Measurements from ENCODE around the gene DDTL. TPM values are rescaled to one million over a fixed set of nuclear protein-coding genes. Genes with fewer than 3 reads are reported as not detected.
"Not testable (repeated sequence)": the region's sequence is repeated elsewhere in the genome, so short reads cannot be mapped to it uniquely, and the experiment has no call there.

Gene DDTL
- total and polyA plus RNA-seq, 2 donors (not counting 3 experiments of a cell fraction or from before 2014, with no cell fraction given): 0.57 to 2.7 TPM

DNA sequence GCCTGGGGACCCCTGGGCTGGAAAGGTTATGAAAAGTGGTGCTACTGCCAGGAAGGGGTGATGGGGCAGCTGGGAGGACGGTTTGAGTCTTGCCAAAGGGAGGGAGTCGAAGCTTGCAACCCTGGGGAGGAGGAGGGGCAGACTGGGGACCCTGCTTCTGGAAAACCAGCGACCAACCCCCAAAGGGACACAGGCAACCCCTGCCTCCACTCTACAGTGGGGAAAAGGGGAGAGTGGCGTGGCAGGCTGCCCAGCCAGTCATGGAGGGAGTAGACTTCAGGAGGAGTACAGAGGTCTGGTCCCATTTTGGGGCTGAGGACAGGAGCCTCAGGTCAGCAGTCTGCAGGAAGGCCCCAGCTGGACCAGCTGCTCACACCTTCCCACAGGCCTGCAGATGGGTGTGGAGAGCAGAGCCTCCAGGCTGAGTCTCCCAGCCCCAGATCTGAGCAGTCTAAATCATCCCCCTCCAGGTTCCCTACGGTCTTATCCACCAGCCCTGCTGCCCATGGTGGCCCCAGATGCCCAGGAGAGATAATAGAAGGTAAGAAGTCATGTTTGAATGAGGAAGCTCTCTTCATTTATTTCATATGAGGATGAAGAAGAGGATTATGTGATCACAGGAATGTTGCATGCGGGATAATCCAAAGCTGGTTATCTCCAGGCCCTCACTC, 4.3 kb downstream of the DDTL start:
- no peak for FAIRE-seq
- no peak overlapping the region for H3K4me3 ChIP-seq (replicated peaks in 1 of 3; ENCODE audit: insufficient read depth in 1 of 3, low read depth in 1 of 3, low read length in 3 of 3)
- no peak for TF ChIP-seq GATA2 (IDR thresholded peaks at IDR 0.05; ENCODE audit: insufficient read depth, insufficient read length, low read depth, low read length)
- TF ChIP-seq JUN (IDR thresholded peaks at IDR 0.05; ENCODE audit: borderline replicate concordance, insufficient read depth, insufficient read length, low read depth): no peak
- no peak for TF ChIP-seq MYC (IDR thresholded peaks at IDR 0.05; ENCODE audit: low read depth, low read length)
- no peak for TF ChIP-seq FOS (IDR thresholded peaks at IDR 0.05; ENCODE audit: borderline replicate concordance, insufficient read depth, low read length)
- TF ChIP-seq CTCF (IDR thresholded peaks at IDR 0.05; ENCODE audit: extremely low read depth in 1 of 2, insufficient read depth in 1 of 2, low read depth in 1 of 2, low read length in 2 of 2): no peak
- TF ChIP-seq MAX (IDR thresholded peaks at IDR 0.05; ENCODE audit: insufficient read depth, insufficient read length): no peak
- no peak for TF ChIP-seq EZH2 (IDR thresholded peaks at IDR 0.05; ENCODE audit: borderline replicate concordance, low read depth, low read length, severe bottlenecking)
- BruUV-seq (replicated peaks): no TSS peak
- H3K79me2 ChIP-seq (ENCODE audit: control insufficient read depth, insufficient read depth, low read length): peaks cover 13% of the 10 kb centered on the region
- H3K27ac ChIP-seq (ENCODE audit: insufficient read depth, low read depth, low read length): no peak overlapping the region
- no peaks in the 10 kb centered on the region for H4K20me1 ChIP-seq (replicated peaks; ENCODE audit: control insufficient read depth, extremely low read depth, insufficient read depth, low read length)
- H3K9me1 ChIP-seq (replicated peaks; ENCODE audit: control insufficient read depth, extremely low read depth, insufficient read depth, low read length): no peaks in the 10 kb centered on the region
- no peaks in the 10 kb centered on the region for H3K9me3 ChIP-seq (replicated peaks; ENCODE audit: control insufficient read depth, insufficient read depth, low read length)
- no peak overlapping the region for H3K9ac ChIP-seq (replicated peaks; ENCODE audit: extremely low read depth, insufficient read depth, low read length)
- ChIA-PET POLR2A (no interaction called here), CTCF (interaction anchor here (0.6 to 1.2 kb wide), 2 partner anchors 41 to 44 kb away, joined by 3 to 4 read pairs; no protein-coding TSS in a partner anchor)
- H3K36me3 ChIP-seq (ENCODE audit: control insufficient read depth in 2 of 2, extremely low read depth in 1 of 2, insufficient read depth in 2 of 2, low read length in 2 of 2): peaks cover 2 to 16% of the 10 kb centered on the region in 2 experiments
- no peak for DNase-seq (ENCODE audit: low read depth, low spot score)
- no peaks in the 10 kb centered on the region for H3K27me3 ChIP-seq (ENCODE audit: control insufficient read depth in 2 of 2, insufficient read depth in 2 of 2, low read length in 2 of 2)
- H3K4me1 ChIP-seq (ENCODE audit: control insufficient read depth, extremely low read depth, insufficient read depth, low read length): no peaks in the 10 kb centered on the region
- H3K4me2 ChIP-seq (ENCODE audit: insufficient read depth, low read length): no peak overlapping the region
- intact Hi-C loops (cut with micrococcal nuclease): no loop called here
- H2AFZ ChIP-seq (ENCODE audit: low read depth, low read length): no peak overlapping the region
- dilution Hi-C loops (cut with MboI; ENCODE audit: extremely low pct_ligation_motif_present, low sequenced_read_pairs): no loop called here

DNA sequence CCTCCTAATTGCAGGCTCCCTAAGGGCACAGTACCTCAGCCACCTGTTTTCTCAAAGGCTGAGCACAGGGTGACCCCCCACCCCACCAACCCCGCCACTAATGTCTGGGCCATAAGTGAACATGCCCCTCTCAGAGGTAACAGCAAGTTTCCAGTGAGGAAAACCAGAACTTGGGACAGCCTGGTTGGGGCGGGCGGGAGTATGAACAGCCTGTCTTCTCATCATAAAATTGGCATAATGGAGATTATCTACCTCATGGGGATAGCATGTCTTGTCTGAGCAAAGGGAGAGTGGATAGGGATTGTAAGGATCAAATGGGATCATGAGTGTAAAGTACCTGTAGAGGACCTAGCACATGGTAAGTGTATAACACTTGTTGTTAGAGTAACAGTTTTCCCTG, 5.2 kb downstream of the DDTL start:
- CTCF ChIA-PET; FAIRE-seq; H3K27me3 ChIP-seq (ENCODE audit: control insufficient read depth in 2 of 2, insufficient read depth in 2 of 2, low read length in 2 of 2); DNase-seq (ENCODE audit: low read depth, low spot score); dilution Hi-C loops (cut with MboI; ENCODE audit: extremely low pct_ligation_motif_present, low sequenced_read_pairs); H2AFZ ChIP-seq (ENCODE audit: low read depth, low read length); H3K9me3 ChIP-seq (replicated peaks; ENCODE audit: control insufficient read depth, insufficient read depth, low read length); H4K20me1 ChIP-seq (replicated peaks; ENCODE audit: control insufficient read depth, extremely low read depth, insufficient read depth, low read length); H3K4me3 ChIP-seq (replicated peaks in 1 of 3; ENCODE audit: insufficient read depth in 1 of 3, low read depth in 1 of 3, low read length in 3 of 3); intact Hi-C loops (cut with micrococcal nuclease); H3K9me1 ChIP-seq (replicated peaks; ENCODE audit: control insufficient read depth, extremely low read depth, insufficient read depth, low read length); H3K4me1 ChIP-seq (ENCODE audit: control insufficient read depth, extremely low read depth, insufficient read depth, low read length); POLR2A ChIA-PET; H3K4me2 ChIP-seq (ENCODE audit: insufficient read depth, low read length); H3K9ac ChIP-seq (replicated peaks; ENCODE audit: extremely low read depth, insufficient read depth, low read length); H3K27ac ChIP-seq (ENCODE audit: insufficient read depth, low read depth, low read length); BruUV-seq (replicated peaks): not testable (repeated sequence)
- Histone ChIP-seq H3K36me3 (ENCODE audit: control insufficient read depth in 2 of 2, extremely low read depth in 1 of 2, insufficient read depth in 2 of 2, low read length in 2 of 2) (peaks cover 2 to 16% of the 10 kb centered on the region in 2 experiments), H3K79me2 (ENCODE audit: control insufficient read depth, insufficient read depth, low read length) (peaks cover 13% of the 10 kb centered on the region)

DNA sequence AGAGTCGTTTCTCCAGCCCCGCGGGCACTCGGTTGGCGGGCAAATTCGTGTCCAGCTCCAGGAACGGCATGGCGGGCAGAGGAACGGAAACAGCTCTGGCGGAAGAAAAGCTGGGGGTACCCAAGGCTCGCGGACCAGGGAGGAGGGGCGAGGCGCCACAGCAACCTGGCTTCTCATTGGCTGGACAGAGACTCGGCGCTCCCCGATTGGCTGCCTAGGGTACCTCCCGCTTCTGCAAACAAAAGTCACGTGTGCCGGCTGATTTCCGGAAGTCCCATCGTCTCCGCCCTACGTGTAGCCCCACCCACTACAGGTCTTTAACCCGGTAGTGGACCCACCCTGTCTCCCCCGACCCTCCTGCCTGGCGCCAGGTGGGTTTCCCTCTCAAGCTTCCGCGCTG, 7.7 kb downstream of the DDTL start, which contains the start of gene DDT:
Gene DDT (minus strand): TSS at position 97 of the 400 bp plus-strand sequence. CDS start 27 bp downstream, at position 70.
- BruUV-seq (replicated peaks); H3K27me3 ChIP-seq (ENCODE audit: control insufficient read depth in 2 of 2, insufficient read depth in 2 of 2, low read length in 2 of 2); H3K9ac ChIP-seq (replicated peaks; ENCODE audit: extremely low read depth, insufficient read depth, low read length); intact Hi-C loops (cut with micrococcal nuclease); H3K4me1 ChIP-seq (ENCODE audit: control insufficient read depth, extremely low read depth, insufficient read depth, low read length); H4K20me1 ChIP-seq (replicated peaks; ENCODE audit: control insufficient read depth, extremely low read depth, insufficient read depth, low read length); H3K4me2 ChIP-seq (ENCODE audit: insufficient read depth, low read length); H3K4me3 ChIP-seq (replicated peaks in 1 of 3; ENCODE audit: insufficient read depth in 1 of 3, low read depth in 1 of 3, low read length in 3 of 3); H2AFZ ChIP-seq (ENCODE audit: low read depth, low read length); POLR2A ChIA-PET; dilution Hi-C loops (cut with MboI; ENCODE audit: extremely low pct_ligation_motif_present, low sequenced_read_pairs); DNase-seq (ENCODE audit: low read depth, low spot score); H3K27ac ChIP-seq (ENCODE audit: insufficient read depth, low read depth, low read length); CTCF ChIA-PET; H3K79me2 ChIP-seq (ENCODE audit: control insufficient read depth, insufficient read depth, low read length); H3K9me3 ChIP-seq (replicated peaks; ENCODE audit: control insufficient read depth, insufficient read depth, low read length); H3K9me1 ChIP-seq (replicated peaks; ENCODE audit: control insufficient read depth, extremely low read depth, insufficient read depth, low read length): not testable (repeated sequence)
- peak; percentile 100 for FAIRE-seq
- H3K36me3 ChIP-seq (ENCODE audit: control insufficient read depth in 2 of 2, extremely low read depth in 1 of 2, insufficient read depth in 2 of 2, low read length in 2 of 2): peaks cover 2 to 15% of the 10 kb centered on the region in 2 experiments
